Measurements from ENCODE around the gene PRICKLE4. TPM values are rescaled to one million over a fixed set of nuclear protein-coding genes. Genes with fewer than 3 reads are reported as not detected.

The PRICKLE4 gene
- total and polyA plus RNA-seq, 2 of the 8 experiments (the other 6 are each of a cell fraction or from before 2014, with no cell fraction given), result 0.32 to 1.4 TPM

DNA sequence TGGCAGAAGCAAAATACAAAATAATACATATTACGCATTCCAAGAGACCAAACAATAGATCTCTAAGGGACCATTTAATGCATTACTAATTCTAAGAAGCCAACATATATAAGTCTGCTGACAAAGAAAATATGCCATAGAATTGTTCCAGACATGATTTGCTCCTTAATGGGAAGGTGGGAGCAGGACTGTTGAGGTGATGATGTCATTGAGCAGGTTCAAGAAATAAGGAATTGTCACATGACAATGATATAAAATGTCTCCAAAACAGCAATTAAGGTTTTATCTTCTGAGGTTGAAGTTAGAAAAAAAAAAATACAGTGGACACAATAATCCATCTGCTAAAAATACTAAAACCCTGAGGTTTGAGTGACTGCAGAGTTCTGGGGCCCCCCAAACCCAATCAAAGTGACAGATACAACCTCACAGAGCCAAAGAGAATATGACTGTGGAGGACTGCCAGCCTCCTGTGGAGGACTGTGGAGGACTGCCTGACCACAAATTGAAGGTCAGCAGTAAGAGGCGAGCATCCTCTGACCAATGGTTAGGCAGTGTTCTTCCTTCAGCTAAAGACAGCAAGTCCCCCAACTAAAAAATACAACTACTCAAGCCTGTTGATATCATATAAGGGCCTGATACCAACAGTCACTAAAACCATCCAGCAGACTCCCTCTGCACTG is 45.9 kb downstream of the PRICKLE4 start:
- Histone ChIP-seq H4K8ac (ENCODE audit: extremely low read depth, insufficient read depth, low read length) (no peak overlapping the region), H2BK5ac (ENCODE audit: low read depth, low read length) (no peak overlapping the region), H2AFZ (ENCODE audit: low read length) (no peak overlapping the region), H3K18ac (ENCODE audit: extremely low read depth, low read length) (no peak overlapping the region), H3K4ac (replicated peaks; ENCODE audit: insufficient read length, low read depth, low read length) (no peak overlapping the region), H3K9me3 (ENCODE audit: insufficient read depth in 2 of 2, low read depth in 1 of 2, low read length in 1 of 2) (no peaks in the 10 kb centered on the region), H3K4me1 (replicated peaks in 1 of 4; ENCODE audit: control insufficient read depth in 3 of 4, insufficient read depth in 4 of 4, low read length in 3 of 4) (no peaks in the 10 kb centered on the region), H2BK15ac (ENCODE audit: low read length) (no peak overlapping the region), H3K56ac (replicated peaks; ENCODE audit: insufficient read length, low read depth, low read length) (no peak overlapping the region), H3K27me3 (replicated peaks in 1 of 4; ENCODE audit: control insufficient read depth in 3 of 4, extremely low read depth in 1 of 4, insufficient read depth in 3 of 4, low read length in 3 of 4) (no peaks in the 10 kb centered on the region), H3K79me1 (ENCODE audit: low read depth, low read length) (no peaks in the 10 kb centered on the region), H2BK20ac (ENCODE audit: low read length) (no peak overlapping the region), H4K91ac (replicated peaks; ENCODE audit: insufficient read length, low read length) (no peak overlapping the region), H3K23me2 (ENCODE audit: low read depth, low read length) (no peaks in the 10 kb centered on the region), H3K4me2 (ENCODE audit: insufficient read depth in 1 of 2, low read depth in 2 of 2, low read length in 2 of 2) (no peak overlapping the region), H4K5ac (ENCODE audit: insufficient read length, low read depth, low read length) (no peak overlapping the region), H2BK120ac (replicated peaks; ENCODE audit: low read depth, low read length) (no peak overlapping the region), H2AK5ac (ENCODE audit: low read depth, low read length) (no peak overlapping the region), H3K4me3 (ENCODE audit: extremely low read depth in 1 of 4, insufficient read depth in 2 of 4, low read depth in 3 of 4, low read length in 4 of 4) (no peak overlapping the region), H3K36me3 (ENCODE audit: control insufficient read depth in 2 of 4, insufficient read depth in 4 of 4, low read length in 3 of 4) (no peaks in the 10 kb centered on the region), H3K23ac (ENCODE audit: insufficient read length) (no peak overlapping the region), H3K14ac (ENCODE audit: insufficient read length) (no peak overlapping the region), H3K79me2 (ENCODE audit: control insufficient read depth in 1 of 2, insufficient read depth in 2 of 2, low read length in 2 of 2) (no peaks in the 10 kb centered on the region), H3K27ac (ENCODE audit: low read depth, low read length) (no peak overlapping the region), H3K9ac (replicated peaks in 1 of 4; ENCODE audit: extremely low read depth in 1 of 4, low read depth in 3 of 4, low read length in 3 of 4) (no peak overlapping the region), H4K20me1 (replicated peaks in 1 of 2; ENCODE audit: control insufficient read depth in 1 of 2, insufficient read depth in 2 of 2, low read length in 2 of 2) (no peaks in the 10 kb centered on the region), H2BK12ac (ENCODE audit: low read depth, low read length) (no peak overlapping the region)
- FAIRE-seq (no peak), DNase-seq (ENCODE audit: low read depth in 1 of 2, low spot score in 2 of 2) (no peak)
- WGBS, 2 experiments (ENCODE audit: extremely low coverage in 1 of 2, insufficient coverage in 1 of 2, insufficient read length in 1 of 2, insufficient replicate concordance in 2 of 2, low coverage in 1 of 2, low lambda C conversion rate in 2 of 2, missing lambda C conversion rate in 1 of 2), result 80% methylated on average over 2 of the region's 2 CpGs; no CpG with 5 or more reads in 1 of the 2 experiments
- CTCF ChIA-PET (ENCODE audit: partially characterized antibody), result interaction anchor here (0.6 to 2.1 kb wide), 3 partner anchors 94 to 218 kb away, joined by 3 to 8 read pairs (median 4); partner anchors contain the start of genes BYSL and MED20
- POLR2A ChIA-PET (ENCODE audit: partially characterized antibody), result interaction anchor here (1.5 kb wide), 1 partner anchor 225 kb away, joined by 3 read pairs; no protein-coding TSS in a partner anchor
- TF ChIP-seq, protein P1, sequence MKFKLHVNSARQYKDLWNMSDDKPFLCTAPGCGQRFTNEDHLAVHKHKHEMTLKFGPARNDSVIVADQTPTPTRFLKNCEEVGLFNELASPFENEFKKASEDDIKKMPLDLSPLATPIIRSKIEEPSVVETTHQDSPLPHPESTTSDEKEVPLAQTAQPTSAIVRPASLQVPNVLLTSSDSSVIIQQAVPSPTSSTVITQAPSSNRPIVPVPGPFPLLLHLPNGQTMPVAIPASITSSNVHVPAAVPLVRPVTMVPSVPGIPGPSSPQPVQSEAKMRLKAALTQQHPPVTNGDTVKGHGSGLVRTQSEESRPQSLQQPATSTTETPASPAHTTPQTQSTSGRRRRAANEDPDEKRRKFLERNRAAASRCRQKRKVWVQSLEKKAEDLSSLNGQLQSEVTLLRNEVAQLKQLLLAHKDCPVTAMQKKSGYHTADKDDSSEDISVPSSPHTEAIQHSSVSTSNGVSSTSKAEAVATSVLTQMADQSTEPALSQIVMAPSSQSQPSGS (IDR thresholded peaks at IDR 0.05; ENCODE audit: low read length), result no peak
- TF ChIP-seq KDM5A (IDR thresholded peaks at IDR 0.05; ENCODE audit: low read length), result no peak
- no peak for TF ChIP-seq CREB1 (IDR thresholded peaks at IDR 0.05)
- TF ChIP-seq SUZ12 (IDR thresholded peaks at IDR 0.05; ENCODE audit: low read length), result no peak
- TF ChIP-seq POLR2AphosphoS5 (IDR thresholded peaks at IDR 0.05; ENCODE audit: low read depth, low read length), result no peak
- no peak for TF ChIP-seq JUN (IDR thresholded peaks at IDR 0.05; ENCODE audit: low read depth, low read length)
- TF ChIP-seq SAP30 (IDR thresholded peaks at IDR 0.05; ENCODE audit: insufficient read depth, insufficient replicate concordance, low read length), result no peak
- TF ChIP-seq HDAC2 (IDR thresholded peaks at IDR 0.05; ENCODE audit: borderline replicate concordance in 1 of 2, low read depth in 2 of 2, low read length in 2 of 2), result no peak
- no peak for TF ChIP-seq CBX8 (IDR thresholded peaks at IDR 0.05; ENCODE audit: borderline replicate concordance, low read depth, low read length)
- TF ChIP-seq RNF2 (IDR thresholded peaks at IDR 0.05; ENCODE audit: borderline replicate concordance, low read depth, low read length, missing control alignments, poor library complexity, severe bottlenecking), result no peak
- no peak for TF ChIP-seq TCF12 (IDR thresholded peaks at IDR 0.05; ENCODE audit: low read depth, low read length)
